ENCODE data around the gene MCC. TPM values are rescaled to one million over a fixed set of nuclear protein-coding genes. Genes with fewer than 3 reads are reported as not detected.

The MCC gene
- total RNA-seq, 4 donors from 2014 or later = 5.1 to 22.3 (median 13.0) TPM

DNA sequence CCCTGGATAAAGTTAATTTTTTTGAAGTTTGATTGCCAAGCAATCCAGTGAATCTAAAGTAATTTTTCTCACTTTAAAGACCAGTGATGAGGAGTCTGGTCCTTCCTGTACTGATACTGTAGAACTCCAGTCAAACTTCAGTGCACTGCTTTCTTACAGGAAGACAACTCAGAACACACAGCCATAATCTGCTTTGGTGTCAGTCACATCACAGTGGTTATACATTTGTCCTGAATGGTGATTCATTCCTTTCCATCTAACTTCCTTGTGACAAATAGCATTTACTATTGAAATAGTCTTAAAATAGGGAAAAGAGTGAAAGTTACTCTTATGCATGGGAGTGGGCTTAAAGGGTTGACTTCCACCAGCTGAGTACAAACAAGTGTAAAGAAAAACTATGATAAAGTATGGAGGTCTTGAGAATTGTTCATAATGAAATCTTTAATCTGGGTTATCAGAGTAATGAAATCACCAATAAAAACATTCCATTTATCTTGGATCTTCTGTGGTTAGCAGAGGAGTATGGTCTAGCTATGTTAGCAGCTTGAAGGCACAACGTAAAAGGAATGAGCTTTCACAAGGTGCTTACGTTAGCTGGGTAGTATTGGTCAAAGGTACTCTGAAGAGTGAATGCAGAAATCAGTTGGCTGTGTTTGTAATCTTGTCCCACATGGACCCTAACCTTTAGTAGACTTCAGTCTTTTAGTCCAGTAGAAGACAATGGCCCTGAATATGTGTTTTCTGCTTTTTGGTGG lies 470.2 kb downstream of the MCC start:
- no peak overlapping the region for H3K4me3 ChIP-seq (replicated peaks in 1 of 3)
- H3K9me3 ChIP-seq = no peaks in the 10 kb centered on the region
- no peak overlapping the region for H3K27ac ChIP-seq
- no peaks in the 10 kb centered on the region for H3K27me3 ChIP-seq
- WGBS, 2 donors = 92 to 93% methylated on average over 2 of the region's 2 CpGs
- intact Hi-C loops (cut with DNase I) = no loop called here
- DNase-seq = no peak
- TF ChIP-seq, protein P1, sequence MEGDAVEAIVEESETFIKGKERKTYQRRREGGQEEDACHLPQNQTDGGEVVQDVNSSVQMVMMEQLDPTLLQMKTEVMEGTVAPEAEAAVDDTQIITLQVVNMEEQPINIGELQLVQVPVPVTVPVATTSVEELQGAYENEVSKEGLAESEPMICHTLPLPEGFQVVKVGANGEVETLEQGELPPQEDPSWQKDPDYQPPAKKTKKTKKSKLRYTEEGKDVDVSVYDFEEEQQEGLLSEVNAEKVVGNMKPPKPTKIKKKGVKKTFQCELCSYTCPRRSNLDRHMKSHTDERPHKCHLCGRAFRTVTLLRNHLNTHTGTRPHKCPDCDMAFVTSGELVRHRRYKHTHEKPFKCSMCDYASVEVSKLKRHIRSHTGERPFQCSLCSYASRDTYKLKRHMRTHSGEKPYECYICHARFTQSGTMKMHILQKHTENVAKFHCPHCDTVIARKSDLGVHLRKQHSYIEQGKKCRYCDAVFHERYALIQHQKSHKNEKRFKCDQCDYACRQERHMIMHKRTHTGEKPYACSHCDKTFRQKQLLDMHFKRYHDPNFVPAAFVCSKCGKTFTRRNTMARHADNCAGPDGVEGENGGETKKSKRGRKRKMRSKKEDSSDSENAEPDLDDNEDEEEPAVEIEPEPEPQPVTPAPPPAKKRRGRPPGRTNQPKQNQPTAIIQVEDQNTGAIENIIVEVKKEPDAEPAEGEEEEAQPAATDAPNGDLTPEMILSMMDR (IDR thresholded peaks at IDR 0.05) = no peak
- no peak for TF ChIP-seq POLR2A (IDR thresholded peaks at IDR 0.05)
- peaks cover 0 to 6% of the 10 kb centered on the region in 2 donors for H3K36me3 ChIP-seq
- H3K4me1 ChIP-seq = no peaks in the 10 kb centered on the region

GRCh38 chr5:113005454-113005853 lies 482.8 kb downstream of the MCC start:
- Histone ChIP-seq H3K4me1 (no peaks in the 10 kb centered on the region), H3K36me3 (peaks cover 15 to 26% of the 10 kb centered on the region in 2 donors), H3K4me3 (replicated peaks in 1 of 3) (no peak overlapping the region), H3K27me3 (no peaks in the 10 kb centered on the region), H3K9me3 (no peaks in the 10 kb centered on the region), H3K27ac (no peak overlapping the region)
- DNase-seq = no peak
- intact Hi-C loops (cut with DNase I) = no loop called here
- no peak for TF ChIP-seq POLR2A (IDR thresholded peaks at IDR 0.05)
- TF ChIP-seq, protein P1 (IDR thresholded peaks at IDR 0.05) = no peak
- WGBS, 2 donors = 93 to 94% methylated on average over 1 of the region's 1 CpG

DNA sequence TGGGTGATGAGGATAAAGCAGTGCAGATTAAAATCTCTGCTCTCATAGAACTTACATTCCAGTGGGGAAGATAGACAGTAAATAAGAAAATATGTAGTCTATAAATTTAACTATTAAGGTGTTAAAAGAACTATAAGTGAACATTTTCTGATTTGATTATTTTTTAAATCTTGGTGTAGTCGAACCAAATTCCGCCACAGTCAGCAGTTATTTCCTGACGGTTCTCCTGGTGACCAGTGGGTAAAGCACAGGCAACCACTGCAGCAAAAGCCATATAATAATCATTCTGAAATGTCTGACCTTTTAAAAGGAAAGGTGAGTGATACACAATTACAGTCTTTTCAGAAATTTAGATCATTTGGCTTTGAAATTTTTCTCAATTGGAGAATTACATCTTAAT lies 484.5 kb downstream of the MCC start:
- Histone ChIP-seq H3K4me3 (replicated peaks in 1 of 3) (no peak overlapping the region), H3K27me3 (no peaks in the 10 kb centered on the region), H3K27ac (no peak overlapping the region), H3K4me1 (no peaks in the 10 kb centered on the region), H3K9me3 (no peaks in the 10 kb centered on the region), H3K36me3 (peaks cover 15 to 25% of the 10 kb centered on the region in 2 donors)
- TF ChIP-seq, protein P1 (IDR thresholded peaks at IDR 0.05) = no peak
- no peak for TF ChIP-seq POLR2A (IDR thresholded peaks at IDR 0.05)
- intact Hi-C loops (cut with DNase I) = no loop called here
- DNase-seq = no peak
- WGBS, 2 donors = 84 to 88% methylated on average over 3 of the region's 3 CpGs

GRCh38 chr5:113002423-113002822 lies 485.8 kb downstream of the MCC start:
- Histone ChIP-seq H3K4me1 (no peaks in the 10 kb centered on the region), H3K9me3 (no peaks in the 10 kb centered on the region), H3K36me3 (peaks cover 15 to 23% of the 10 kb centered on the region in 2 donors), H3K4me3 (replicated peaks in 1 of 3) (no peak overlapping the region), H3K27ac (no peak overlapping the region), H3K27me3 (no peaks in the 10 kb centered on the region)
- WGBS, 2 donors = 97% methylated on average over 5 of the region's 5 CpGs
- TF ChIP-seq POLR2A (IDR thresholded peaks at IDR 0.05) = no peak
- TF ChIP-seq, protein P1 (IDR thresholded peaks at IDR 0.05) = no peak
- DNase-seq = no peak
- intact Hi-C loops (cut with DNase I) = no loop called here

DNA sequence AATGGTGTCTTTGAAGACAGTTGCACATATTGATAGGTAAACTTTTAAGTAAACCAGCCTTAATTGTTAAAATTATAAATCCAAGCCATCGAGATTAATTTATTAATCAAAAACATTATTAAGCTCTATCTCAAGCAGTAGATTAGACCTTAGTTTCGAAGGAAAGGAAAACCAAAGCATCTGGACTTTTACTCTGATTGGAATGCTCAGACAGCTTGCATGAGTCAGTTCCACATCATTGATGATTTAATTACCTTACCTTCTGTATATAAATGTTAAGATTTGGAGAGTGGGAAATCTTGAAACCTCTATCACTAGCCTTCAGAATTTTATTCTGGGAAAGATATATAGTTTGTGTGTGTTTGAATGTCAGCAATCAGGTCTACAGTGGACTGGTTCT lies 487.8 kb downstream of the MCC start:
- intact Hi-C loops (cut with DNase I) = no loop called here
- Histone ChIP-seq H3K27ac (no peak overlapping the region), H3K9me3 (no peaks in the 10 kb centered on the region), H3K4me3 (replicated peaks in 1 of 3) (no peak overlapping the region), H3K36me3 (peaks cover 15 to 23% of the 10 kb centered on the region in 2 donors), H3K27me3 (no peaks in the 10 kb centered on the region), H3K4me1 (no peaks in the 10 kb centered on the region)
- DNase-seq = no peak
- WGBS, 2 donors = 87 to 91% methylated on average over 2 of the region's 2 CpGs
- TF ChIP-seq POLR2A (IDR thresholded peaks at IDR 0.05) = no peak
- TF ChIP-seq, protein P1 (IDR thresholded peaks at IDR 0.05) = no peak

All from thyroid gland (tissue), 4 donors.